Dermis blood vessel endothelial cell (primary cell): ENCODE measurements around the gene CHD5. TPM values are rescaled to one million over a fixed set of nuclear protein-coding genes. Genes with fewer than 3 reads are reported as not detected.

ENCODE experiments used
- DNase-seq: peaks from one replicate; pipeline ENCODE4 v3.0.0; 2010
- total RNA-seq: library from RNA; depleted of rRNA; stranded (reverse); fragments of >200 nt; gene quantifications from 2 replicates; pipeline ENCODE4 v1.2.3, GENCODE V29; 2014

CHD5 gene
- total RNA-seq, 1 donor from 2014 or later = under 0.01 TPM

DNA sequence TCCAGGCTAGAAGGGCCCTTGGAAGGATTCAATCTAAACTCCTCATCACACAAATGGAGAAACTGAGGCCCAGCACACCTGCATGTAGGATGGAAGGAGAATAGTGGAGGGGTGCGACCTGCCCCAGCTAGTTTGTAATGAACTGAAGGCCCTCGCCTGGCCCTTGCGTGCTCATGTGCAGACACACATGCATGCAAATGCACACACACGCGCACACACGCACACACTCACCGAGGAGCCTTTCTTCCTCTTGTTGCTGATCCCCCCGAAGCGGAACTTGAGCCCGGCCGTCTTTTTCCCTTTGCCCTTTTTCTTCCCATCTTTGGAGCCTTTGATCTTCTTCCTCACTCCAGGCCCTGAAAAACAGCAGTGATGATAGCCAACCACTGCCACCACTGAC, 27.9 kb downstream of the CHD5 start:
- no peak for DNase-seq

- DNase-seq = no peak
Measured at GRCh38 chr1:6151291-6151822, 28.8 kb downstream of the CHD5 start.

- no peak for DNase-seq
Measured at GRCh38 chr1:6150006-6150938, 29.8 kb downstream of the CHD5 start.

GRCh38 chr1:6149597-6149996, 30.5 kb downstream of the CHD5 start:
- DNase-seq = no peak

DNA sequence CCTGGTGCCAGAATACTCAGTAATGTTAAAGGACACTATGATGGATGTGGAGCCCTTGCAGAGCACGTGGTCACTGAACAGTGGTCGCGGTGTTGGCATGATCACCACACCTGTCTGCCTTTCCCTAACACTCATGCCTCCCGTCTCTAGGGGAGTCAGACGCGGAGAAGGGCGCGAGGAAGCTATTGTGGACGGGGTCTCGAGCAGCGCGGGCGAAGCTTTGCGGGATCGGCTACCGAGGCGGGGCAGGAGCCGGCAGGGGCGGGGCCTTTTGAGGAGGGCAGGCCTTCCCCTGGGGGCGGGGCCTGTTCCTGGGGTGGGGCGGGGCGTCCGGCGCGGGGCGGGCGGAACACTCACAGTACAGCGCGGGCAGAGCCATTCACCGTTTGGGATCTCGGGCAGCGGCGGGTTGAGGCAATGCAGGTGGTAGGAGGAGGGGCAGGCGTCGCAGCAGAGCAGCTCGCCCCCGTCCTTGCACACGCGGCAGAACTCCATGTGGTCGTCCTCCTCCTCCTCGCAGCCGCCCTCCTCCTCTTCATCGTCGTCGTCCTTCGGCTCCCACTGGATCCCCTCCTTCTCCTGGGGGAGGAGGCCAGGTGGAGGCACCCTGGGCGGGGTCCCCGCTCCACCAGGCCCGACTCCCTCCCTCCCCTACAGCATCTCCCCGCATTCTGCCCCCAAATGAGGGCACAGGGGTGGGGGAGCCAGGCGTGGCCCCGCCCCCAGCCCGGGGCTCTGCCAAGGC, 31.5 kb downstream of the CHD5 start:
- DNase-seq = peak; percentile 39

DNA sequence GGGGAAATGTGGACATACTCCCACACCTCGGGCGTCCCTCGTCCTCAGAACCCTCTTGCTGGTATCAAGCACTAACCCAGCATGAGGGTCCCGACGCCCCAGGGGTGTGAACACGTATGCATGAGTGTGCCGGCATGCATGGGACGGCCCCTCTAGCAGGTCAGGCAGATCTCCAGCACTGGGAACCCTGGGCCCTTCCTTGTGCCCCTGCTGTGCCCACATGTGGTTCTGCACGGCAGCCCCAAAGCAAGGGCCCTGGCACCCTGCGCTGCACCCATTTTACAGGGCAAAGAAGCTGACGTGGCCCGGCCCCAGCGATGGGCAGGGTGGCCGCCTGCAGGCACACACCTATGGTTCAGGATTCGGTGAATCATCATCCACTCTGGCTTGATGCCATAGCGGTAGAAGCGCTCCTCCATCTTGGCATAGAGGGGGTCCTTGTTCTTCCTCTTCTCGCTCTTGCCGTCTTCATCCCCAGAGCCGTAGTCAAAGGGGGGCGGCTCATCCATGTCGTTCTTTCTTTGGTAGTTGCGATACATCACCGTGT, 34.2 kb downstream of the CHD5 start:
- no peak for DNase-seq

DNA sequence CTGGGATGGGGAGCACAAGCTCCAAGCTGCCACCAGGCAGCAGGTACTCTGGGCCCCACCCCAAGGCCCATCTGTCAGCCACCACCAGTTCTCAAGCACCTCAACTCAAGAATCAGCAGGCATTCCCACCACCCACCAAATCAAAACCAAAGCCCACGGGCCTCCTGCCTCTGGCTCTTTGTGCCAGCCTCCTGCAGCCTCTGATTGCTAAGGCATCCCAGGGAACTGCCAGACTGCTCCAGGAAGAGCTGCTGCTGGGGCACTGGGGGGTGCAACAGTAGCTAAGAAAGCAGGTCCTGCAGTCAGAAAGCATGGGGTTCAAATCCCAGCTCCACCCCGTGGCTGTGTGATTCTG, 34.7 kb downstream of the CHD5 start:
- no peak for DNase-seq

GRCh38 chr1:6144647-6145395, 35.3 kb downstream of the CHD5 start:
- no peak for DNase-seq

- DNase-seq = no peak
Measured at GRCh38 chr1:6144175-6144574, 35.9 kb downstream of the CHD5 start.

DNA sequence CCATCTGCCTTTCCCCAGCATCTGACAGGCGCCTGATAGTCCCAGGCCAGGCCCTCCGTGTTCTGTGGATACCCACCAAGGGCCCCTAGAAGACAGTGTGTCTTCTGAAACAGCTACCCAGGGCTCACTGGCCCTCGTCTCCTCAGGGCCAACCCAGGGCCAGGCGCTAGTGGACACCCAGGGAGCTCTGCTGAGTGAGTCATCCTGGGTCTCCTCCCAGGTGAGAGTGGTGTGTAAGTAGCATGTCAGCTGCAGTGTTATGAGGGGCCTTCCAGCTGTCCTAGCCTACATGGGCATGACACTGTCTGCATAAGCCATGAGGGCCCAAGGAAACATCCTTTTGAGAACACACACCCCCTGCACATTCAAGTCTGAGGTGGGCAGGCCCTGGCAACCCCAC, 36.7 kb downstream of the CHD5 start:
- DNase-seq = no peak

DNA sequence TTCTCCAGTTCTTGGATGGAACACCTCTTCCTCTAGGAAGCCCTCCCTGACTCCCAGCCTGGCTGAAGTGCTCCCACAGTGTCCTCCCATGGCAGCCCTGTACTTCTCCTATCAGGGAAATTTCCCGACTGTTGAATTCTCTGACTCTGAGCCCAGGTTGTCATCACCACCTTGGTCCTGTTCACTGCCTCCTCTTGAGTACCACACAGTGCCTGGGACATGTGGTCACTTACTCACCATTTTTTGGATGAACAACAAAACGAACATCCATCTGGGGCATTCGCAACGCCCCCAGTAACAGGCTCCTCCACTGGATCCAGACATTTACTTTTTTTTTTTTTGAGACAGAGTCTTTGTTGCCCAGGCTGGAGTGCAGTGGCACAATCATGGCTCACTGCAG, 37.4 kb downstream of the CHD5 start:
- no peak for DNase-seq

DNA sequence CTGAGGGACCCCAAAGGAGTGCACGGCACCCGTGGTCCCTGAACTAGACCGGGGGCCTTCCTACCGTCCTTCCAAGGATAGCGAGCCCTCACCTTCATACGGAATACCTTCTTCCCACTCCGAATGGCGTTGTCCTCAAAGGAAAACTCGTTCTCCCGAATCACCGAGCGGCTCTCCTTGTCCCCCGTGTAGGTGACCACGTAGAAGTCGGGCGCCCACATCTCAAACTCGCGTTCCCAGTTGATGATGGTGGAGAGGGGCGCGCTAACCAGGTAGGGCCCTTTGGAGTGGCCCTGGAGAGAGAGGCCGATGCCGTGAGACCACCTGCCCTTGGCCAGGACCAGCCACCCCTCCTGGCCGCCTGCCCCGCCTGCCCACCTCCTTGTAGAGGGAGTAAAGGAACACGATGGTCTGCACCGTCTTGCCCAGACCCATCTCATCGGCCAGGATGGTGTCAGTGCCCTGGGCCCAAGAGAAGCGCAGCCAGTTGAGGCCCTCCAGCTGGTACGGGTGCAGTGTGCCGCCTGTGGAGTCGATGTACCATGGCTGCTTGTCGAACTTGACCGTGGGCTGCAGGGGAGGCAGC, 38.0 kb downstream of the CHD5 start:
- no peak for DNase-seq

GRCh38 chr1:6141592-6141991, 38.5 kb downstream of the CHD5 start:
- no peak for DNase-seq

DNA sequence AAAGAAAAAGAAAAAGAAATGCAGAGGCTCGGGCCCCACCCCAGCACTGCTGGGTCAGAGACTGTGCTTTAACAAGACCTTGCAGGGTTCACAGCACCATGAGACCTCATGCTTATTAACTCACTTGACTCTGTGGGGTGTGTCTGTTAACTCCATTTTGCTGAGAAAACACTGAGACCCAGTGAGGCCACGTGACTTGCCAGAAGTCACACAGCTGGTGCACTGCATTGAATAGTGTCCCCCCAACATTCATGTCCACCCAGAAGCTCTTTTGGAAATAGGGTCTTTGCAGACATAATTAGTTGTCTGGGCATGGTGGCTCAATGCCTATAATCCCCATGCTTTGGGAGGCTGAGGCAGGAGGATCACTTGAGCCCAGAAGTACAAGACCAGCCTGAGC, 39.7 kb downstream of the CHD5 start:
- no peak for DNase-seq

DNA sequence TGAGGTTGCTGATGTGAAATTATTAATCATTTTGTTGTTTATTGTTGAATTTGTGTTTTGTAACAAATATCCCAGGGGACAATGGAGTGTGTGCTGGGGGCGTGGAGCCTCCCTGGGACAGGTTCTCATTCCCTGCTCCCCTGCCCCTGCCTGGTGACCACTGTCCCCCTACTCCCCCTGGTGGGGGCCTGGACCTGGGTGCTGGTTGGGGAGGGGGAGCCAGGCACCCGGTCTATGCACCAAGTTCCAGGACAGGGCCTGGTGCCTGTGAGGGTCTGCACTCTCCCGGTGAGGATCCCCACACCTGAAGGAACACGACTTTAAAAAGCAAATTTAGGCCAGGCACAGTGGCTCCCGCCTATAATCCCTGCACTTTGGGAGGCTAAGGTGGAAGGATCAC, 42.4 kb downstream of the CHD5 start:
- DNase-seq = no peak

GRCh38 chr1:6136516-6137220, 43.5 kb downstream of the CHD5 start:
- DNase-seq = no peak

DNA sequence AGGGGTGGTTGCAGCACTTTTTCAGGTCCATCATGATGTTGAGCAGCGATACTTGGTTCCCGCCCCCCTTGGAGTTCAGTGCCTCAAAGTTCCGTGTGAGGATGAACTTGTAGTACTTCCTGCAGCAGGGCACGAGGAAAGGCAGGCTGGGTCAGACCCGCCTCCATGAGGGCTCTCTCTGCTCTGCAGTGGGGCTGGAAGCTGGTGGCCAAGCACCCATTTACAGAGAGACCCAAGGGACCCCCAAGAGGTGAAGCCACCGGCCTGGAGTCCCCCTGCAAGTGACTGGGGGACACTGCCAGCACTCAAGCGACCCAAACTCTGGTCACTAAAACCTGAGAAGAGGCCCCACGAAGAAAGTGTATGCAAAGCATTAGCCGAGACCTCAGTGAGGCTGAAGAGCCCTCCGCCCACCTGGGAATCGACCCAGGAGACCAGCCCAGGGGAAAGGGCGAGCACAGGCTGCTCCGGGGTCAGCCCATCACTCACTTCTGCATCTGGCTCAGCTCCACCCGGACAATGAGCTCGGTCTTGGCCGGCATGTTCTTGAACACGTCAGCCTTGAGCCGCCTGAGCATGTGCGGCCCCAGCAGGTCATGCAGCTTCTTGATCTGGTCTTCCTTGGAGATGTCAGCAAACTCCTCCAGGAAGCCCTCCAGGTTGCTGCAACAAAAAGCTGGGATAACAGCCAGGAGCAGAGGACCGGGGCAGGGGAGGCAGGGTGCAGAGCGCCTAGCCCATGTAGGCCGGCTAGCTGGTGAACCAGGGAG, 45.2 kb downstream of the CHD5 start:
- DNase-seq = no peak

DNA sequence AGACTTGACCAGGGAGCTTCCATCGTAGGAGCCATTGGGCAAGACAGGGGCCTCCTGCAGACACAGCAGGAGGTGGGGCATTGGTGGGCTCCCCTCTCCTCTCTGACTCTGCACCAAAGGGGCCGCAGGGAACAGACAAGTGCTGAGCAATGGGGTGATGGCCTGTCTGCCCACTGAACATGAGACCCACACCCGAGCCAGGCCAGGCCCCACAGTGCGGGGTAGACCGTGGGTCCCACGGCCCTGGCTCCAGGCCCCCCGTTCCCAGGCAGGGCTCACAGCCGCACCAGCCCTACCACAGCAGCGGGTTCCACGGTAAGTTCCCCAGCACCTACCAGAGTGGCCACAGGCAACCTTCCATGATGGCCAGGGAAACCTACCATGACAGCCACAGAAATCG, 45.9 kb downstream of the CHD5 start:
- DNase-seq = no peak

- no peak for DNase-seq
Measured at GRCh38 chr1:6133146-6133895, 46.8 kb downstream of the CHD5 start.

DNA sequence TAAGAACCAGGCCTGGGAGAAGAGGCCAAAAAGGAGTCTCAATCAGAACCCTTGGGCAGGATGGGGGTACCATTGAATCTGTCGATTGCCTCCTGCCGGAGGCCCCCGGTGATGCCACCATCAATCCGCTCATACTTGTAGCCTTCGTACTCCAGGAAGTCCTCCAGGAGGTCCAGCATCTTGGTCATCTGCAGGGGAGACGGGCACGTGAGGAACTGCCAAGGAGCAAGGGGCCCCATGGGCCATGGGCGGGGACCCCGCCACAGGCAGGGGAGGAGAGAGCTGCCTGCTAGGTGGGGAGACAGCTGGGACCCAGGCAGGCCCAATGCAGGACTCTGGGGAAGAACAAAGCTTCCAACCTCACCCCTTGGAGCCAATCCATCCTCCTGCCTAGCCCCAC, 48.6 kb downstream of the CHD5 start:
- no peak for DNase-seq
